ENCODE data around the gene PAPOLG.

DNA sequence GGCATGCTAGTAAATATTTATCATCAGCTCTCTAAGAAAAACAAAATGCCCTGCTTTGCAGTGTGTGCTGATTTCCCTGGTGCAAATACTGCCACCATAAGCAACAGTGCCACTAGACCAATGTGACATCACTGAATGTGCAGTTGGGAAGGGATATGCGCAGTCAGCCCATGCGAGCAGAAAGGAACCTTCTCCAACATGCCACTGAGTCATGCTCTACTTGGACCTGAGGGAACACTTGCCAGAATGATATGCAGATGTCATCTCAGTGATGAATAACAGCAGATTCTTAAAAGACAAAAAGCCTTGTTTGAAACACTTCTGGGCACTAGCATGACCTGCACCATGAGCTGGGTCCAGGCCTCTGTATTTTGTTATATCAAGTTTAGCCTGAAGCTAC lies 70.0 kb downstream of the PAPOLG start:
- TF ChIP-seq, protein P1, sequence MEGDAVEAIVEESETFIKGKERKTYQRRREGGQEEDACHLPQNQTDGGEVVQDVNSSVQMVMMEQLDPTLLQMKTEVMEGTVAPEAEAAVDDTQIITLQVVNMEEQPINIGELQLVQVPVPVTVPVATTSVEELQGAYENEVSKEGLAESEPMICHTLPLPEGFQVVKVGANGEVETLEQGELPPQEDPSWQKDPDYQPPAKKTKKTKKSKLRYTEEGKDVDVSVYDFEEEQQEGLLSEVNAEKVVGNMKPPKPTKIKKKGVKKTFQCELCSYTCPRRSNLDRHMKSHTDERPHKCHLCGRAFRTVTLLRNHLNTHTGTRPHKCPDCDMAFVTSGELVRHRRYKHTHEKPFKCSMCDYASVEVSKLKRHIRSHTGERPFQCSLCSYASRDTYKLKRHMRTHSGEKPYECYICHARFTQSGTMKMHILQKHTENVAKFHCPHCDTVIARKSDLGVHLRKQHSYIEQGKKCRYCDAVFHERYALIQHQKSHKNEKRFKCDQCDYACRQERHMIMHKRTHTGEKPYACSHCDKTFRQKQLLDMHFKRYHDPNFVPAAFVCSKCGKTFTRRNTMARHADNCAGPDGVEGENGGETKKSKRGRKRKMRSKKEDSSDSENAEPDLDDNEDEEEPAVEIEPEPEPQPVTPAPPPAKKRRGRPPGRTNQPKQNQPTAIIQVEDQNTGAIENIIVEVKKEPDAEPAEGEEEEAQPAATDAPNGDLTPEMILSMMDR (IDR thresholded peaks at IDR 0.05) = no peak
- no peak for TF ChIP-seq POLR2A (IDR thresholded peaks at IDR 0.05)
